ENCODE results near the gene ZDHHC14.

- TF ChIP-seq, protein P1, sequence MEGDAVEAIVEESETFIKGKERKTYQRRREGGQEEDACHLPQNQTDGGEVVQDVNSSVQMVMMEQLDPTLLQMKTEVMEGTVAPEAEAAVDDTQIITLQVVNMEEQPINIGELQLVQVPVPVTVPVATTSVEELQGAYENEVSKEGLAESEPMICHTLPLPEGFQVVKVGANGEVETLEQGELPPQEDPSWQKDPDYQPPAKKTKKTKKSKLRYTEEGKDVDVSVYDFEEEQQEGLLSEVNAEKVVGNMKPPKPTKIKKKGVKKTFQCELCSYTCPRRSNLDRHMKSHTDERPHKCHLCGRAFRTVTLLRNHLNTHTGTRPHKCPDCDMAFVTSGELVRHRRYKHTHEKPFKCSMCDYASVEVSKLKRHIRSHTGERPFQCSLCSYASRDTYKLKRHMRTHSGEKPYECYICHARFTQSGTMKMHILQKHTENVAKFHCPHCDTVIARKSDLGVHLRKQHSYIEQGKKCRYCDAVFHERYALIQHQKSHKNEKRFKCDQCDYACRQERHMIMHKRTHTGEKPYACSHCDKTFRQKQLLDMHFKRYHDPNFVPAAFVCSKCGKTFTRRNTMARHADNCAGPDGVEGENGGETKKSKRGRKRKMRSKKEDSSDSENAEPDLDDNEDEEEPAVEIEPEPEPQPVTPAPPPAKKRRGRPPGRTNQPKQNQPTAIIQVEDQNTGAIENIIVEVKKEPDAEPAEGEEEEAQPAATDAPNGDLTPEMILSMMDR (conservative IDR thresholded peaks at IDR 0.05; ENCODE audit: low read depth, low read length): no peak
- TF ChIP-seq EZH2 (IDR thresholded peaks at IDR 0.05; ENCODE audit: borderline replicate concordance, low read depth, low read length, poor library complexity, severe bottlenecking): no peak
These were observed 278.7 kb downstream of the ZDHHC14 start for GRCh38 chr6:157659536-157660271.

Data from A673 (cell line).